Measurements from ENCODE around the gene FHIT.
"Not testable (repeated sequence)": the region's sequence is repeated elsewhere in the genome, so short reads cannot be mapped to it uniquely, and the experiment has no call there.

Gene FHIT

GRCh38 chr3:59802453-59802852 is 1448.8 kb downstream of the FHIT start:
- DNase-seq: not testable (repeated sequence)

- DNase-seq: no peak
Observed at GRCh38 chr3:59802045-59802444, 1449.2 kb downstream of the FHIT start.

DNA sequence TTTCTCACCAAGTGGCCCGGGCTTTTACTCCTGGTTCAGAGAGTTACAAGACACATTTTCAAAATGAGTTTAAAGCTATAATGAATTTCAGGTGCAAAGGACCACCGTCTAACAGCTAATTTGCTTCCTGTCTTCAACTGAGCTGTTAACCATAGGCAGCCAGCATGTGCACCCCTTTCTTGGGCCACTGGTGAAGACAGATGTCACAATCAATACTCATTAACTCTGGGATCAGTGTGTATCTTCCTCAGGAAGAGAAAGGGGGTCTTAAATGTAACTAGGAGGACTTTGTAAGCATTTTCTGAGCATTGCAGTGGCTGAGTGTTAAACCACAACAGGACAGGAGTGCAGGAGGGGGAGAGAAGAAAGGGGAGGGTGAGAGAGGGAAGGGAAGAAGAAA is 1450.8 kb downstream of the FHIT start:
- no peak for DNase-seq

GRCh38 chr3:59798372-59799086 is 1452.7 kb downstream of the FHIT start:
- DNase-seq: no peak

GRCh38 chr3:59797533-59797932 is 1453.7 kb downstream of the FHIT start:
- no peak for DNase-seq

DNA sequence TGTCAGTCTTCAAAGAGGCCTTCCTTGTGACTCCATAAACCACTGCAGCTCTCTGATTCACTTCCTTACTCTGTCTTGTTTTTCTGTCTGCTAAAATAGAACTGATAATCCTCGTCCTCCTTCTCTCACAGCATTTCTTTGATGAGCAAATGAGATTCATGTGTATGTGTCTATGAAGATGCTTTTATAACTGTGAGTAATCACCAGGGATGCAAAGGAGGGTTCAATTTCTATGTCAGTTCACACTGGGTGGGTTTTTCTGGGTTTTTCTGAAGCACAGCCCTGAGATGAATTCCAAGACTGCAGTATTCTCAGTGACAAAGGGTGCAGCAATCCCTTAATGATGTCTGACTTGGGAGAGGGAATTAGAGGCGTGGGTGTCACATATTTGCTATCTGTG is 1454.8 kb downstream of the FHIT start:
- no peak for DNase-seq

DNA sequence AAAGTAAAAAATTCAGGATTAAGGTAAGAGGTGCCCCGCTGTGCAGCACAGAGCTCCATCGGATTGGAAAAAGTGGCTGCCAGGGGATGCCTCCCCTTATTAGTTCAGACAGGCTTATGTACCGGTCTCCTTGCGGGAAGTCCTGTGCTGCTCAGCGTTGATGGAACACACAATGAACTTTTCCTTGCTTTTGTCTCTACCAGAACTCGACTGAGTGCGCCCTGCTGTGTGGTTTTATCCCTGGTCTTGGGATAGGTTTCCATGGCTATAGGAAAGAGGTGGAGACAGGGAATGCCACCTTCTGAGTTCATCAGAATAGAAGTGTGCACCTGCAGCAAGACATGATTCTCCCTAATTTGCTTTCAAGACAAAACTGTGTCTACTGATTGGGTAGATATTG is 1455.5 kb downstream of the FHIT start:
- no peak for DNase-seq

GRCh38 chr3:59793976-59794375 is 1457.3 kb downstream of the FHIT start:
- no peak for DNase-seq

GRCh38 chr3:59791774-59792308 is 1459.4 kb downstream of the FHIT start:
- DNase-seq: no peak

DNA sequence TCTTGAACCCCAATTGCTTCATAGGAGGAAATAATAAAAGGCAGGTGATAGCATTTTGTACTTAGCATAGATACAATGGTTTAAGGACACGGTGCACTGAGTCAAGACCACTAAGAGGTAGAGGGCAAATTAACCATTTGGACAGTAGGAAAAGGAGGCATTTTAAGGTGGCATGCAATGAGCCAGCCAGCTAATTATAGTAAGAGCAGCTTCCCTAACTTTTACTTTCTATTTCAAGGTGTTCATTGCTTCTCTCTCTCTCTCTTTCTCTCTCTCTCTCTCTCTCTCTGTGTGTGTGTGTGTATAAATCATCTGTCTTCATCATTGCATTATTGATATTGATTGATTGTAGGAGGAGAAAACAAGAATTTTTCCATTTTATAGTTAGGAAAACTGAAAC is 1461.0 kb downstream of the FHIT start:
- DNase-seq: no peak

DNA sequence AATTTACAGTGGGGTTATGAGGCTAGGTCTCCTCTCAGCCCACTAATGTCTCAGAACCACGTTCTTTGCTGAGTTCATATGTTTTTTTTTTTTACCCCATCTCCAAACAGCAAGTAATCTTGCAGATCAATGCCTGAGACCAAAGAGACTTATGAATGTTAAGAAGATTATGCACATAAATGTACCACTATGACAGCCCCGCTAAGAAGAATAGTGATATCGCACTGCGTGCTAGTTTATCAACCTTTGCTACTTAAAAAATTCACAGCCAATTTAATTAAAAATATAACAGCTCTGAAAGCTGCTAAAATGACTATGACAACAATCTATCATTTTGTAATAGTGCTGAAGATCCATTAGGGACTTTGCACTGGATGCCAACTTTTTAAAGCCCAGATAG is 1462.5 kb downstream of the FHIT start:
- DNase-seq: no peak

- no peak for DNase-seq
Observed at GRCh38 chr3:59788133-59788532, 1463.1 kb downstream of the FHIT start.

GRCh38 chr3:59786374-59786773 is 1464.9 kb downstream of the FHIT start:
- no peak for DNase-seq

GRCh38 chr3:59784164-59784563 is 1467.1 kb downstream of the FHIT start:
- DNase-seq: no peak

- peak; percentile 6 to 54 (median 11) for DNase-seq
Observed at GRCh38 chr3:59783468-59783988, 1467.7 kb downstream of the FHIT start.

DNA sequence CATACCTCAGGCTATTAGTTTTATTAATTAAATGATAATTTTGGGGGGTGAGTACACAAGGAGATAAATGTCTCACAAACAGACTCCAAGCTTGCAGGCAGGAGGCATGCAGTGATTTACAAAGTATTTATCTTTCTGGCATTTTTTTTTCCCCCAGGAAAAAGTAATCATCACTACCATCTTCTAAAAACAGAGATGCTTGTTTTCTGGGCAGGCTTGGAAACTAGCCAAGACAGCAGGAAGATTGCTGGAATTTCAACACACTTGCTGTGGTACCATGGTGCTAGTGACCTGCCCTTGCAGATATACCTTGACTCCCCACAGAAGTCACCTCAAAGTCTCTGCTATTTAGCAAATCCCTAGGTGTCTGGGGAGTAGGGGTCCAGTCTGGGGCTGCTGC is 1468.6 kb downstream of the FHIT start:
- no peak for DNase-seq

- DNase-seq: no peak
Observed at GRCh38 chr3:59780209-59780608, 1471.0 kb downstream of the FHIT start.

GRCh38 chr3:59779260-59779659 is 1472.0 kb downstream of the FHIT start:
- no peak for DNase-seq

- DNase-seq: no peak
Observed at GRCh38 chr3:59777667-59778077, 1473.6 kb downstream of the FHIT start.

GRCh38 chr3:59777066-59777465 is 1474.2 kb downstream of the FHIT start:
- no peak for DNase-seq

GRCh38 chr3:59775761-59776325 is 1475.4 kb downstream of the FHIT start:
- no peak for DNase-seq

- DNase-seq: no peak
Observed at GRCh38 chr3:59775106-59775505, 1476.1 kb downstream of the FHIT start.

DNA sequence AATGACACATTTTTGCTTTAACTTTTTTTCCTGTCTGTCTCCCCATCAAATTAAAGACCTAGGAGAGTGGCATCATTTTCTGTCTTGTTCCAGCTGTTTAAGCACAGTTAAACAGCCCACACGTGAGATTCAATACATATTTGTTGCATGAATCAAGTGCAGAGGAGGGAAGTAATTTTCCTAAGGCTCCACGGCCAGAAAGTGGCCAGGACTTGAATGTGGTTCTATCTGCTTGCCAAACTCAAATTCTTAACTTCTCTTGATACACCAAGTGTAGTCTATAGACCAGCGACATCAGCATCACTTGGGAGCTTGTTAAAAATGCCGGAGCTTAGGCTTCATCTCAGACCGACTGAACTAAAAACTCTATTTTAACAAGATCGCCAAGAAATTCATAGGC is 1476.6 kb downstream of the FHIT start:
- no peak for DNase-seq

DNA sequence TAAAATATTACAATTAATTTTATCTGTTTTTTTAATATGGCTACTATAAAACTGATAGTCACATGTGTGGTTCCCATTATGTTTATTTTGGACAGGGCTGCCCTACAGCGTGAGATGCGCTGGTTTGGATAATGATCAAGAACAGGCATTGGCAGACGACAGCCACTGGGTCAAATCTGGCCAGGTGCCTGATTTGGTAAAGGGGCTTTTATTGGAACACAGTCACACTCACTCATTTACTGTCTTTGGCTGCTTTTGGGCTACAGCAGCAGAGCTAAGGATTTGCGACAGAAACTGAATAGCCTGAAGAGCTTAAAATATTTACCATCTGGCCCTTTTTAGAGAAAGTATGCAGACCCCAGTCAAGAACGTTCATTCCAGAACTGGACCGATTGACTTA is 1477.3 kb downstream of the FHIT start:
- DNase-seq: no peak
